Fibroblast of villous mesenchyme (primary cell): ENCODE measurements around the gene ETV4. TPM values are rescaled to one million over a fixed set of nuclear protein-coding genes. Genes with fewer than 3 reads are reported as not detected.

Experiments used
- DNase-seq: peaks from one replicate; pipeline ENCODE4 v3.0.0-alpha.2; 2010; ENCODE audit warnings: low read depth
- H3K4me3 ChIP-seq: 2 replicates; pipeline ENCODE4 v1.5.1; 2011; ENCODE audit warnings: low read depth, mild to moderate bottlenecking, low read length
- total RNA-seq: library from RNA; depleted of rRNA; stranded (reverse); fragments of >200 nt; gene quantifications from 2 replicates; pipeline ENCODE4 v1.2.3, GENCODE V29; 2012
- TF ChIP-seq, protein P1 (sequence below): IDR thresholded peaks from 2 replicates; pipeline ENCODE4 v1.5.1; 2012; ENCODE audit warnings: low read depth, mild to moderate bottlenecking, low read length; ENCODE audit not compliant: insufficient read depth

The ETV4 gene
- total RNA-seq, 1 donor = 4.7 TPM

DNA sequence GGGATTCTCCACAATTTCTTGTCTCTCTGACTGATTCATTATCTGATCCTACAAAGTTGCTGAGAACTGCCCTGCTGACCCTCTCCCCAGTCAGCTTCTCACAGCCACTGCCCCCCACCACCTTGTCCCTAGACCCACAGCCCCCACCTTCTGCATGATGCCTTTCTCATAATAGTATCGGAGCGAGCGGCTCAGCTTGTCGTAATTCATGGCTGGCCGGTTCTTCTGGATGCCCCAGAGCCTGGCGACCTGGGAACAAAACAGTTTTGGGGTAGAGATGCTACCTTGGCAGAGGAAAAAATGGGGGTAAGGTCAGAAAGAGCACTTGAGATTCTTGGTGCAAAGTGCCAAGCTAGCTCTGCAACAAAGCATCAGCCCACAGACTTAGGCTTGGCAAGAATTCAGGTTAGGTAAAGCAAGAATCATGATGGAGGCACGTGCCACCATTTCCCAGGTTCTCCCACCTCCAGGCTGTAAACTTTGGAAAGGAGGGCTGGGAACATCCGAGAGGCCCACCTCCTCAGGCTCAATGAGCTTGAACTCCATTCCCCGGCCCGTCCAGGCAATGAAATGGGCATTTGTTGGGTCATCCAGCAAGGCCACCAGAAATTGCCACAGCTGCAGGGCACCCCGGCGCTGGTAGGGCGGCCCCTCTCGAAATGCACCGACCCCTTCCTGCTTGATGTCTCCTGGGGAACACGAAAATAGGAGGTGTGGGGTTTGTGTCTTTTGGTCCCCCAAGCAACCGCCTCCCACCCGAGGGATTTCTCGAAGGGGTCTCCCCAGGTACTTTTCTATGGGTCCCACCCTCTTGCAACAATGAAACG is 16.9 kb downstream of the ETV4 start:
- DNase-seq = no peak
- no peak overlapping the region for H3K4me3 ChIP-seq
- TF ChIP-seq, protein P1, sequence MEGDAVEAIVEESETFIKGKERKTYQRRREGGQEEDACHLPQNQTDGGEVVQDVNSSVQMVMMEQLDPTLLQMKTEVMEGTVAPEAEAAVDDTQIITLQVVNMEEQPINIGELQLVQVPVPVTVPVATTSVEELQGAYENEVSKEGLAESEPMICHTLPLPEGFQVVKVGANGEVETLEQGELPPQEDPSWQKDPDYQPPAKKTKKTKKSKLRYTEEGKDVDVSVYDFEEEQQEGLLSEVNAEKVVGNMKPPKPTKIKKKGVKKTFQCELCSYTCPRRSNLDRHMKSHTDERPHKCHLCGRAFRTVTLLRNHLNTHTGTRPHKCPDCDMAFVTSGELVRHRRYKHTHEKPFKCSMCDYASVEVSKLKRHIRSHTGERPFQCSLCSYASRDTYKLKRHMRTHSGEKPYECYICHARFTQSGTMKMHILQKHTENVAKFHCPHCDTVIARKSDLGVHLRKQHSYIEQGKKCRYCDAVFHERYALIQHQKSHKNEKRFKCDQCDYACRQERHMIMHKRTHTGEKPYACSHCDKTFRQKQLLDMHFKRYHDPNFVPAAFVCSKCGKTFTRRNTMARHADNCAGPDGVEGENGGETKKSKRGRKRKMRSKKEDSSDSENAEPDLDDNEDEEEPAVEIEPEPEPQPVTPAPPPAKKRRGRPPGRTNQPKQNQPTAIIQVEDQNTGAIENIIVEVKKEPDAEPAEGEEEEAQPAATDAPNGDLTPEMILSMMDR = no peak

DNA sequence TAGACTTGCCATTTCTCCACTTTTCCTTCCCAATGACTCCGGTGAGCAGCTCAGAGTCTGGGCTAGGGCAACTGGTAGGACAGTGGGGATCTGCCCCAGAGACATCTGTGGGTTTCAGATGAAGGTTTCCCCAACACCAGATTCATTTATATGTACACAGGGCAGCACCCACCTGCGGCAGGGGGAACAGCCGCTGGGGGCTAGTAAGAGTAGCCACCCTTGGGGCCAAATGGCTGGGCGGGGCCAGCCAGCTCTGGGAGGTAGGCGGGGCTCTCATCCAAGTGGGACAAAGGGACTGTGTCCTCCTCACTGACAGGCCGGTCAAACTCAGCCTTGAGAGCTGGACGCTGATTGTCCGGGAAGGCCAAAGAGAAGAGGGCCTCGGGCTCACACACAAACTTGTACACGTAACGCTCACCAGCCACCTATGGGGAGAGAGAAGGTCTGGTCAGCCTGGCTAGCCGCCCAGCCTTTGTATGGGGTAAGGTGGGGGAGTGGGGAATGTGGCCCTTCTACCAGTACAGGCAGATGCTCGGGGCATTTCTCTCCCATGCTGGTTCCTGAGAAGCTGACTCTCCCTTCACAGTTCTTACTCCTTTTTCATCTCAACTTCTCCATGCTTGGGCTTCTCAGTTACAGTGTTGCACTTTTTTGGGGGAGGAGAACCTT is 17.7 kb downstream of the ETV4 start:
- TF ChIP-seq, protein P1 = no peak
- H3K4me3 ChIP-seq = no peak overlapping the region
- no peak for DNase-seq

DNA sequence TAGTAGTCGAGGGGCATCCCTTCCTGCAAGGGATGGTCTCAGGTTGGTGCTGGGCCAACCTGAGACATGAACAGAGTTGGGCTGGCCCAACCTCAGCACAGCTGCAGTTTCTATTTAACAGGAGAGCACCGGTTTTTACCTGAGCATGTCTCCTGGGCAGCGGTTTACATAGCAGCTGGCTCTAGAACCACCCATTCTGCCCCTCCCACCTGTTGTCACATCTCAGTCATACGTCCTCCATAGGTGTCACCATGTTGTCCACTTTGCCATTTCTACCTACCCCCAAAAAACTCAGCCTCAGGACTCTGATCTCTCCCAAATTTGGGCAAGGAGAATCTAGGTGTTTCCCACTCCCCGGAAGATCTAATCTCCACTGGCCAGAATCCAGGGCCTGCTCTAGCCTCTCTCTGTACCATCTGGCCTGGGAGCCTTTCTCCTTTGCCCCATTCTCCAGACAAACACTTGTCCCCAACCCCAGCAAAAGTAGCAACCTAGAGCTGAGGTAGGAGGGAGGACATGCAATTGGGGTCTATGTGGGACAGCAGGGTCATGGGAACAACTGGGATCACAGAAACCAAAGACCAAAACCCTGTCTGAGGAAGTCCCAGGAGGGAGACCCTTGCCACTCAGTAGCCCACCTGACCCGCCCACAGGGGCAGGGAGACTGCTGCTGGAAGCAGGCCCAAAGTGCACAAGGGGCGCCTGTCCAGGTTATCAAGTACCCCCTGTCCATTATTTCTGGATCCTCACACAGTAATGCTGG is 19.1 kb downstream of the ETV4 start:
- no peak for DNase-seq
- no peak overlapping the region for H3K4me3 ChIP-seq
- TF ChIP-seq, protein P1 = no peak

DNA sequence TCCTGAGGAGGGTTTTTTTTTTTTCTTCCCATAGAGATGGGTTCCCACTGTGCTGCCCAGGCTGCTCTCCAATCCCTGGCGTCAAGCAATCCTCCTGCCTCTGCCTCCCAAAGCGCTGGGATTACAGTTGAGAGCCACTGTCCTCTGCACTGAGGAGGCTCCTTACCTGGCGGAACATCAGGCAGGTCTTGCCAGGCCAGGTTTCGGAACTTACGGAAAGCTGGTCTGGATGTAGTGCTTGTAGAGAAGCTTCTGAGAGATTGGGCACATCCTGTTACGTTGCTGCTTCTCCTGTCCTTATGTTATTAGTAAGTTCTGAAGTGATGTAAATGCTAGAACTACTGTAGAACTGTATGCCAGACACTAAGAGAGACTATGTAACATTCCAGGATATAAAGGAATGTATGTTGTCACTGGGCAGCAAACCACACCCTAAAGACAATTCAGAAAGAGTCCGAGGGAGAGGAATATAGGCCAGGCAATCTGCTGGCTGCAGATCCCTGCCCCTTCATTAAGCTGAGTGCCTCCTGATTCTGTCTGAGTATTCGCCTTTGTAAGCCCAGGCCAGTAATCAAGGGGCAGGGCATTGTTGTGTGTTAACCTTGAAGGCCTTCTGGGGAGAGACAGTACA is 21.1 kb downstream of the ETV4 start:
- H3K4me3 ChIP-seq = no peak overlapping the region
- no peak for DNase-seq
- TF ChIP-seq, protein P1 = no peak

DNA sequence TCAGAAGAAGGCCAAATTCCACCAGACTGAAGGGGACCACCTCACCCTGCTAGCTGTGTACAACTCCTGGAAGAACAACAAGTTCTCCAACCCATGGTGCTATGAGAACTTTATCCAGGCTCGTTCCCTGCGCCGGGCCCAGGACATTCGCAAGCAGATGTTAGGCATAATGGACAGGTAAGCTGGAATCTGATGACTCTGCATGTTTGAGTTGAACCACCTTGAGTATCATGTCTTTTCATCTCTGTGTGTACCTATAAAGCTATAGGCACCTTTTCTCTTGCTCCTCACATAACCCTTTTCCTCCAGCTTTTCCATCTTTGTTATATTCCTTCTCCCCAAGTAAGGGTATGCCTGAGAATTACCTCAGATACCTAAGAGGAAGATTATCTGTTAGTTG is 24.8 kb downstream of the ETV4 start:
- DNase-seq = no peak
- H3K4me3 ChIP-seq = no peak overlapping the region
- TF ChIP-seq, protein P1 = no peak

DNA sequence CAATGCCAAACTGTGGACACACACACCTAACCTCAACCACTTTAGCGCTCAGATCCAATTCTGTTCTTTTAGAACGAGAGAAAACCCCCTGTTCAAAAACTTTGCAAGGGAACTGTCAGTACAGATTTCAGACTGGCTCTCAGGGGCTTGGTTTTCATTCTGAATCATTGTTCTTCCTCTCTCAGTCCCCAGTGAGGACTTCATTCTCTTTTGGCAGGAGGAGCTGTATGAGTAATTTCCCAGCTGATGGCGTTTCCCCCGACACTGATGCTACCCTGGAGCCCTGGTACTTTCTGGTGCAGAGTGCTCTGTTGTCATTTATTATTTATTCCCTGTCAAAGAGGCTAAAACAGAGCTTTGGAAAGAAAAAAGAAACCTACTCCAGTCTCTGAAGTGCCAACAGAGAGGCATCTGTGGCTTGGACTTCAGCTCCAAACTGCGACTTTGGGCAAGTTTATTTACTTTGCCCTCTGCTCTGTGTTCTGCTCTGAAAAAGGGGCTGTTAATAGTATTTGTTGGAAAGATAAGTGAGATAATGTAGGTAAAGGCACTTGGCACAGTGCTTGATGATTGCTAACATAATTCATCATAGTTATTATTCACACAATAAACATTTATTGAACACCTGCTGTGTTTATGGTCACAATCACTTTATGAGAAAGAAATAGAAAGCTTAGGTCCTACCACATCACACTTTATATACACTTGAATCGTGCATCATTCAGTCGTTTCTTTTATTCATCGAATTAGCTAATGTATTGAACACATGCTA is 28.3 kb downstream of the ETV4 start:
- no peak overlapping the region for H3K4me3 ChIP-seq
- DNase-seq = no peak
- TF ChIP-seq, protein P1 = no peak
